Erythroblast (primary cell): ENCODE measurements around the gene ITPKB.

Experiments used
- GATA1 ChIP-seq: IDR thresholded peaks from 2 replicates; pipeline ENCODE4 v1.6.1; 2011; ENCODE audit warnings: low read depth, mild to moderate bottlenecking, control low read depth, low read length, moderate library complexity
- POLR2A ChIP-seq: IDR thresholded peaks from 2 replicates; pipeline ENCODE4 v1.6.1; 2011; ENCODE audit warnings: mild to moderate bottlenecking, low read length

DNA sequence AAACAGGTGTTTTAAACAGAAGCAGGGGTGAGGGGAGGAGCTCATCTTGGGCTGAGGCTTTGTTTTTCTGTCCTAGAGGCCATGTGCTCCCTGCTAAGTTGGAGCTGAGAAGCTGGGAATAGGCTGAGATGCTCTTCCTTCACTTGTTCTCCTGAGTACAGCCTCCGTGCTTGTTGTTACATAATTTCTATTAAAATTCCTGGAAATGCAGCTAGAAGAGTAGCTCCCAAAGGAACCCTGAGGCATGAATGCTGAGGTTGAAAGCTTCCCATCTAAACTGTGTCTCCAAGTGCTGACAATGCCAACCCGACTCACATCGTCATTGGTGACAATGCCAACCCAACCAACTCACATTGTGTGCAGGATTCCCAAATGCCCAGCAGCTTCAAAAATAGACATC is 12.6 kb upstream of the ITPKB start:
- TF ChIP-seq POLR2A (no peak), GATA1 (no peak)
